Dendritic cell treated with granulocyte-macrophage colony-stimulating factor and Interleukin-4, amounts not matched to agents 40 ng/mL and 50 ng/mL, for 4 days (primary cell): Measurements from ENCODE around the gene RASA4.
"Not testable (repeated sequence)": the region's sequence is repeated elsewhere in the genome, so short reads cannot be mapped to it uniquely, and the experiment has no call there.

Source experiments
- H3K27ac Mint-ChIP-seq: one replicate; pipeline ENCODE4 v1.8.0; 2022; ENCODE audit warnings: mild to moderate bottlenecking, mixed read lengths
- H3K27me3 Mint-ChIP-seq: one replicate; pipeline ENCODE4 v1.8.0; 2022; ENCODE audit warnings: mild to moderate bottlenecking, mixed read lengths
- H3K36me3 Mint-ChIP-seq: one replicate; pipeline ENCODE4 v1.8.0; 2022; ENCODE audit warnings: low read depth, mixed read lengths
- H3K4me1 Mint-ChIP-seq: one replicate; pipeline ENCODE4 v1.8.0; 2022; ENCODE audit warnings: low read depth, mixed read lengths
- H3K4me3 Mint-ChIP-seq: one replicate; pipeline ENCODE4 v1.8.0; 2022; ENCODE audit warnings: mild to moderate bottlenecking, moderate library complexity, mixed read lengths
- H3K9me3 Mint-ChIP-seq: one replicate; pipeline ENCODE4 v1.8.0; 2022; ENCODE audit warnings: mixed read lengths
- intact Hi-C: fragments of 100-400 bp; cut with micrococcal nuclease; formaldehyde crosslinking; loops from one replicate; pipeline ENCODE4 v1.15.0; 2022

The RASA4 gene

DNA sequence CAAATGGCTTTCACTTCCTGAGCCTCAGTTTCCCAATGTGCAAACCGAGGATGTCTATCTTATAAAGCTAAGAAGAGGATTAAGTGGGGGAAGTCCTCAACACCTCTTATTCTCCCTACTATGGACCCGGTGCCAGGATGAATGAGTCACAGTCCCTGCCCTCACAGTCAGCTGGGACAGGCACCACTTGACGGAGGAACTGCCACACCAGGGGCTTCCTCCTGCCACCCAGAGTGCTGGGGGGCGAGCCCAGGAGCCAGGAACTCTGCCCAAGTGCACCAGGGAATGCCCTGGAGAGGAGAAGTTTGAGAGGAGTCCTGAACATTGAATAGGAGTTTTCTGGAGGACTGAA lies 2.2 kb downstream of the RASA4 start:
- H3K27me3 Mint-ChIP-seq, H3K4me3 Mint-ChIP-seq, H3K27ac Mint-ChIP-seq, H3K9me3 Mint-ChIP-seq, intact Hi-C loops, H3K36me3 Mint-ChIP-seq: not testable (repeated sequence)
- peaks cover 10% of the 10 kb centered on the region for H3K4me1 Mint-ChIP-seq

GRCh38 chr7:102613575-102614345 lies 2.8 kb downstream of the RASA4 start:
- H3K36me3 Mint-ChIP-seq, H3K27ac Mint-ChIP-seq, H3K9me3 Mint-ChIP-seq, intact Hi-C loops, H3K27me3 Mint-ChIP-seq, H3K4me3 Mint-ChIP-seq: not testable (repeated sequence)
- peaks cover 10% of the 10 kb centered on the region for H3K4me1 Mint-ChIP-seq

GRCh38 chr7:102611675-102612325 lies 4.8 kb downstream of the RASA4 start:
- H3K27me3 Mint-ChIP-seq, intact Hi-C loops, H3K9me3 Mint-ChIP-seq, H3K36me3 Mint-ChIP-seq: not testable (repeated sequence)
- Mint-ChIP-seq H3K4me3 (peak overlapping the region; percentile 79), H3K4me1 (peaks cover 10% of the 10 kb centered on the region), H3K27ac (peak overlapping the region; percentile 98)

DNA sequence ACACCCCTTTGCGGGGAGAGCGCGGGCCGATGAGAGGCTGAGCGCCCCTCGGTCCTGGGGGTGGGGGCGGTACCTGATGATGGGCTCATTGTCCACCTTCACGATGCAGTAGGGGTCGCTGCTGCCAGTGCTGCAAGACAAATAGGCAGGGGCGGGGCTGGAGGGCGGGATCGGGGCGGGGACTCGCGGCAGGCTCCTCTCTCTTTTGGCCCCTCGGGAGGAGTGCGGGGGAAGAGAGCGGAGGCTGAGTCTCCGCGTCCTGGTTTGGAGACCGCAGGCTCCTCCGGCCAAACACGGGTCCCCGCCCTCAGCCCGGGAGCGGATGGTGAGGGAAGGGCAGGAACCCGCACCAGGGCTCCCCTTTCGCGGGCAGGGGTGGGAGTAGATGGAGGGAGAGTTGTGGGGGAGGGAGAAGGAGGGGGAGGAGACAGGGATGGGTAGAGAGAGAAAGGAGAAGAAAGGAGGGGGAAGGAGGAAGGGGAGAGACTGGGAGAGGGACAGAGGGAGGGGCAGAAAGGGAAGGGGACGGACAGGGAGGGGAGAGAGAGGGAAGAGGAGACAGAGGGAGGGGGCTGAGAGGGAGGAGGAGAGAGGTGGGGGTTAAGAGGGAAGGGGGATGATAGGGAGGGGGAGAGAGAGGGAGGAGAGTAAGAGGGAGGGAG lies 5.4 kb downstream of the RASA4 start:
- intact Hi-C loops, H3K27me3 Mint-ChIP-seq, H3K9me3 Mint-ChIP-seq, H3K4me3 Mint-ChIP-seq, H3K36me3 Mint-ChIP-seq, H3K27ac Mint-ChIP-seq: not testable (repeated sequence)
- peaks cover 10% of the 10 kb centered on the region for H3K4me1 Mint-ChIP-seq

DNA sequence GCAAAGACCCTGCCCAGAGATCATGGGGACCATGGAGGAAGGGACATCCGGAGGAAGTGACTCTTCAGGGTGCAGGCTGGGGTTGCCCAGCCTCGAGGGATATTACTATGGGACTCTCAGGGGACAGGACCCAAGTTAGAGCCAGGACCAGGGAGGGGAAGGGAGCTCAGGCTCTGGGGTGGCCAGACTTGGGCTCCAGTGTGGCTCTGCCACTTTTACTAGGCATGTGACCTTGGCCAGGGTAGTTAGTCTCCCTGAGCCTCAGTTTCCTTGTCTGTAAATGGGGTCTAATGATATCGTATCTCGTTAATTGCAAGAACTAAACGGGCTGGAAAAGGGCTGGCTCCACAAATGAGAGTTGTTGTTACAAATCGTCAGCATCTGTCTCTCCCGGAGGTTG lies 6.1 kb downstream of the RASA4 start:
- peak overlapping the region; percentile 28 for H3K4me3 Mint-ChIP-seq
- peak overlapping the region; percentile 60 for H3K27ac Mint-ChIP-seq
- intact Hi-C loops, H3K9me3 Mint-ChIP-seq, H3K36me3 Mint-ChIP-seq, H3K27me3 Mint-ChIP-seq: not testable (repeated sequence)
- peaks cover 10% of the 10 kb centered on the region for H3K4me1 Mint-ChIP-seq

- H3K4me1 Mint-ChIP-seq, result peaks cover 10% of the 10 kb centered on the region
- H3K27ac Mint-ChIP-seq, H3K9me3 Mint-ChIP-seq, H3K27me3 Mint-ChIP-seq, H3K4me3 Mint-ChIP-seq, intact Hi-C loops, H3K36me3 Mint-ChIP-seq: not testable (repeated sequence)
These were observed 6.8 kb downstream of the RASA4 start for GRCh38 chr7:102609734-102610133.

DNA sequence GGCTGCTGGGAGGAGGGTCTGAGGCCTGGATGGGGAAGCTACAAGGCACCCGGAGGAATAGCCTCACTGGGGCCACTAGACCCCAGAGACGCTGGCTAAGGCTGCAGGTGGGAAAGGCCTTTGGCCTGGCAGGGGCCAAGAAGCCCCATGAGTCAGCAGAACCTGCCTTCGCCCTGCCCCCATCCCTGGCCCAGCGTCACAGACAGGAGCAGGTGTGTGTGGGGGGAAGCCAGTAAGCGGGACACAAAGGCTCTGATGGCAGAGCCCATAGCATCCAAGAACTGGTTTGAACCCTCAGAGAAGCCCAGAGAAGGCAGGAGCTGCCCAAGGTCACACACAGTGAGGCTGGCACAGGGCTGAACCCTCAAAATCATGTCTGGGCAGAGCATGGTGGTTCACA lies 9.7 kb downstream of the RASA4 start:
- H3K27ac Mint-ChIP-seq, H3K4me3 Mint-ChIP-seq, intact Hi-C loops, H3K9me3 Mint-ChIP-seq, H3K27me3 Mint-ChIP-seq, H3K4me1 Mint-ChIP-seq: not testable (repeated sequence)
- peaks cover 12% of the 10 kb centered on the region for H3K36me3 Mint-ChIP-seq

GRCh38 chr7:102604431-102605145 lies 12.0 kb downstream of the RASA4 start:
- H3K4me3 Mint-ChIP-seq, H3K9me3 Mint-ChIP-seq, intact Hi-C loops, H3K27ac Mint-ChIP-seq, H3K27me3 Mint-ChIP-seq, H3K4me1 Mint-ChIP-seq: not testable (repeated sequence)
- peaks cover 12% of the 10 kb centered on the region for H3K36me3 Mint-ChIP-seq

GRCh38 chr7:102602317-102602716 lies 14.2 kb downstream of the RASA4 start:
- H3K36me3 Mint-ChIP-seq, result peaks cover 12% of the 10 kb centered on the region
- H3K9me3 Mint-ChIP-seq, intact Hi-C loops, H3K27ac Mint-ChIP-seq, H3K4me3 Mint-ChIP-seq, H3K4me1 Mint-ChIP-seq, H3K27me3 Mint-ChIP-seq: not testable (repeated sequence)

- H3K27ac Mint-ChIP-seq, H3K9me3 Mint-ChIP-seq, intact Hi-C loops, H3K4me1 Mint-ChIP-seq, H3K36me3 Mint-ChIP-seq, H3K27me3 Mint-ChIP-seq, H3K4me3 Mint-ChIP-seq: not testable (repeated sequence)
These were observed 16.9 kb downstream of the RASA4 start for GRCh38 chr7:102599699-102600098.

GRCh38 chr7:102596036-102596435 lies 20.5 kb downstream of the RASA4 start:
- H3K27me3 Mint-ChIP-seq, H3K4me3 Mint-ChIP-seq, H3K9me3 Mint-ChIP-seq, intact Hi-C loops, H3K27ac Mint-ChIP-seq, H3K36me3 Mint-ChIP-seq, H3K4me1 Mint-ChIP-seq: not testable (repeated sequence)

DNA sequence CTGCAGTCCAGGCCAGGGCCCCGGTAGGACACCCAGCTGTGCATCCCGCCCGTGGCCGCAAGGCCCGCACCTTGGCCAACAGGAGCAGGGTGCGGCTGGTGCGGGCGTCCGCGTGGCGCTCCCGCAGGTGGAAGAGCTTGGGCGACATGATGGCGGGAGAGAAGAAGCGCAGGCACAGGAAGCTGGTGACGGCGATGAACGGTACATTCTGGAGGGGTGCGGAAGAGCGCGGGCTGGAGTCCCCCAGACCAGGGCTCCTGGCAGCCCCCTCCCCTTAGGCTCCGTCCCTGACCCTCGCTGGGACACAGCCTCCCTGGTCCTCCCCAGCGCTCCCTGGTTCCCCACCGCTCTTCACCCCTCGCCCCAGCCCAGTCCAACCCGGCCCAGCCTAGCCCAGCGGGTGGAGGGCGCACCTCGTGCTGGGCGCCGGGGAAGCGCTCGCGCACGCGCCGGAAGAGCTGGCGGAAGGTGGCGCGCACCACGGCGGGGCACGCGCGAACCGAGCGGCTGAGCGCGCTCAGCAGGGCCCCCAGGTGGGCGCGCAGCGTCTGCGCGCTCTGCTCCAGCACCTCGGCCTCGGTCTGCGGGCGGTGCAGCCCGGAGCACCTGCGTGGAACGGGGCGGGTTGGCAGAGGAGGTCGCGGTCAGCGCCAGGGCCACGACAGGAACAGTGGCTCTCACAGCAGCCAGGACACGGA lies 22.8 kb downstream of the RASA4 start:
- H3K4me1 Mint-ChIP-seq, H3K9me3 Mint-ChIP-seq, H3K27me3 Mint-ChIP-seq, intact Hi-C loops, H3K36me3 Mint-ChIP-seq, H3K4me3 Mint-ChIP-seq, H3K27ac Mint-ChIP-seq: not testable (repeated sequence)

DNA sequence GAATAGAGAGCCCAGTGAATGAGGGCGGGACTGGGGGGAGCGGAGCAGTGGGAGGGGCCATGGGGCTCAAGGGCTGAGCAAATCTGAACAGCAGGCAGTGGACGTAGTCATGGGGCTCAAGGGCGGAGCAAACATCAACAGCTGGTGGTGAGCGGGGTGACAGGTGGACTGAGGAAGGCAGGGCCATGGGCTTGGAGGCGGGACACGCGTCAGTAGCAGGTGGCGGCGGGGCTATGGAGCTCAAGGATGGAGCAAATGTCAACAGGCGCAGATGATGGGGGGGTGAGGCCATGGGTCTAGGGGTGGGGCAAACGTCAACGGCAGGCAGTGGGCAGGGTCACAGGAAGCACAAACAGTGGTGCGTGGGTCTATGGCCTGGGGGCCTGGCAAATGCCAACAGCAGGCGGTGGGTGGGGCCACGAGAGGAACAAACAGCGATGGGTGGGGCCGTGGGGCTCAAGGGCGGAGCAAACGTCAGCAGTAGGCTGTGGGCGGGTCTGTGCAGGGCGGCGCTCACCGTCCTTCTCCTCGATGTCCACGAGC lies 24.0 kb downstream of the RASA4 start:
- H3K4me1 Mint-ChIP-seq, H3K36me3 Mint-ChIP-seq, intact Hi-C loops, H3K4me3 Mint-ChIP-seq, H3K27ac Mint-ChIP-seq, H3K27me3 Mint-ChIP-seq, H3K9me3 Mint-ChIP-seq: not testable (repeated sequence)

- H3K9me3 Mint-ChIP-seq, H3K36me3 Mint-ChIP-seq, H3K4me3 Mint-ChIP-seq, intact Hi-C loops, H3K4me1 Mint-ChIP-seq, H3K27ac Mint-ChIP-seq, H3K27me3 Mint-ChIP-seq: not testable (repeated sequence)
These were observed 26.7 kb downstream of the RASA4 start for GRCh38 chr7:102589857-102590256.
